D721Med (cell line): Measurements from ENCODE around the gene MTF1.

Source experiments
- DNase-seq: peaks from one replicate; pipeline ENCODE4 v3.0.0; 2011; ENCODE audit warnings: low spot score; ENCODE audit not compliant: insufficient read length
- FAIRE-seq: peaks from 2 replicates; lab custom pipeline; 2011; peaks lifted over from hg19 to GRCh38; lab: Jason Lieb, UNC
- TF ChIP-seq, protein P1 (sequence below): IDR thresholded peaks from 2 replicates; pipeline ENCODE4 v1.5.1; 2012; ENCODE audit warnings: mild to moderate bottlenecking, control low read depth; ENCODE audit not compliant: insufficient read depth; ENCODE audit errors: missing control alignments

MTF1 gene

DNA sequence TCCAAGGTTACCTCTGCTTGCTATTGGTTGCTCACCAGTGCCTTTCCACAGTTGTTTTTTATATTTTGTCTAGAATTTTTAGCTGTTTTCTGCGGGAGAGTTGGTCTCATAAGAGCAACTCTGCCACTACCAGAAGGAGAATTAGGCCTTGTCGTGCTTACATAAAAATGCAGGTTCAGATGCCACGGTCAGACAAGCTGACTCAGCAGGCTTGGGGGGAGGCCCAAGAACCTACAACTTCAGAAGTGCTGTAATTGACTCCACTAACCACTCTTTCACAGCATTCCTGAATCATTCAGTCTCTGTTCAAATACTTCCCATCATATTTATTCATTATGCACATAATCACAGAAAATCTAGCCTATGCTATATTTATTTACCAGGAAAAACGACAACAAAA lies 28.3 kb downstream of the MTF1 start:
- TF ChIP-seq, protein P1, sequence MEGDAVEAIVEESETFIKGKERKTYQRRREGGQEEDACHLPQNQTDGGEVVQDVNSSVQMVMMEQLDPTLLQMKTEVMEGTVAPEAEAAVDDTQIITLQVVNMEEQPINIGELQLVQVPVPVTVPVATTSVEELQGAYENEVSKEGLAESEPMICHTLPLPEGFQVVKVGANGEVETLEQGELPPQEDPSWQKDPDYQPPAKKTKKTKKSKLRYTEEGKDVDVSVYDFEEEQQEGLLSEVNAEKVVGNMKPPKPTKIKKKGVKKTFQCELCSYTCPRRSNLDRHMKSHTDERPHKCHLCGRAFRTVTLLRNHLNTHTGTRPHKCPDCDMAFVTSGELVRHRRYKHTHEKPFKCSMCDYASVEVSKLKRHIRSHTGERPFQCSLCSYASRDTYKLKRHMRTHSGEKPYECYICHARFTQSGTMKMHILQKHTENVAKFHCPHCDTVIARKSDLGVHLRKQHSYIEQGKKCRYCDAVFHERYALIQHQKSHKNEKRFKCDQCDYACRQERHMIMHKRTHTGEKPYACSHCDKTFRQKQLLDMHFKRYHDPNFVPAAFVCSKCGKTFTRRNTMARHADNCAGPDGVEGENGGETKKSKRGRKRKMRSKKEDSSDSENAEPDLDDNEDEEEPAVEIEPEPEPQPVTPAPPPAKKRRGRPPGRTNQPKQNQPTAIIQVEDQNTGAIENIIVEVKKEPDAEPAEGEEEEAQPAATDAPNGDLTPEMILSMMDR = no peak
- no peak for FAIRE-seq
- no peak for DNase-seq

DNA sequence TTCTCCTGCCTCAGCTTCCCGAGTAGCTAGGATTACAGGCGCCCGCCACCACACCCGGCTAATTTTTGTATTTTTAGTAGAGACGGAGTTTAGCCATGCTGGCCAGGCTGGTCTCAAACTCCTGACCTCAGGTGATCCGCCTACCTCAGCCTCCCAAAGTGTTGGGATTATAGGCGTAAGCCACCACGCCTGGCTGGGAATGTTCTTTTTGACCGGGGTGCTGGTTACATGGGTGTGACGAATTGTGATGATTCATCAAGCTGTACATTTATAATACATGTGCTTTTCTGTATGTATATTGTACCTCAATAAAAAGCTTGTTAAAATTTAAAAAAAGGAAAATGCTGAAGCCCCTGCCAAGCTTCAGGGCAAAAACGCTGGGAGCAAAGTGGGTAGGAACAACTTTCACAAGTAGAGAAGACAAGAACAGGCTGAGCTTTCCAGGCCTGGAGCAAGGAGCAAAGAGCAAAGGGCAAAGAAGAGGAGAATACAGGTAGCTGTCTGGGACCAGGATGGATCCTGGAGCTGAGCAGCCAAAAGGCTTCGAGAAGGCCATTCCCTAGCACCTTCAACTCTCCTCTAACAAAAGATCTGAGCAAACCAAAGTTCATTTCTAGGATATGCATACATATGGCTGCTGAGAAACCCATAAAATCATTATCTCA lies 30.9 kb downstream of the MTF1 start:
- no peak for FAIRE-seq
- TF ChIP-seq, protein P1 = no peak
- DNase-seq = no peak

DNA sequence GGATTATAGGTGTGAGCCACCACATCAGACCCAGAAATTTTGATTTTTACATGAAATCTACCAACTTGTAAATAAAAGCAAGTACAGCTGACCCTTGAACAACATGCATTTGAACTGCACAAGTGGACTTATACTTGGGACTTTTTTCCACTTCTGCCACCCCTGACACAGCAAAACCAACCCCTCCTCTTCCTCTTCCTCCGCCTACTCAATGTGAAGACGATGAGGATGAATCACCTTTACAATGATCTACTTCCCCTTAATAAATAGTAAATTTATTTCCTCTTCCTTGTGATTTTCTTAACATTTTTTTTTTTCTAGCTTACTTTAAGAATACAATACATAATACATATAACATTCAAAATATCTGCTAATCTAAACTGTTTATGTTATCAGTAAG lies 33.9 kb downstream of the MTF1 start:
- TF ChIP-seq, protein P1 = no peak
- FAIRE-seq (no peak), DNase-seq (no peak)

DNA sequence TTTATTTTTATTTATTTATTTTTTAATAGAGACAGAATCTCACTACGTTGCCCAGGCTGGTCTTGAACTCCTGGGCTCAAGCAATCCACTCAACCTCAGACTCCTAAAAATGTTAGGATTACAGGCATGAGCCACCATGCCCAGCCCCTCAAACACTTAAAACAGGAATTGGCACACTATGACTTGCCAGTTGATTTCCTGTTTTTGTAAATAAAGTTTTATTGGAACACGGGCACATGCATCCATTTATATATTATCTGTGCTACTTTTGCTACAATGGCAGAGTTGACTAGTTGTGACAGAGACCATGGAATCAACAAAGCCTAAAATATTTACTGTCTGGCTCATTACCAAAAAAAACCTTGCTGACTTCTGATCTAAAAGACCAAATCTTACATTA lies 35.4 kb downstream of the MTF1 start:
- no peak for FAIRE-seq

DNA sequence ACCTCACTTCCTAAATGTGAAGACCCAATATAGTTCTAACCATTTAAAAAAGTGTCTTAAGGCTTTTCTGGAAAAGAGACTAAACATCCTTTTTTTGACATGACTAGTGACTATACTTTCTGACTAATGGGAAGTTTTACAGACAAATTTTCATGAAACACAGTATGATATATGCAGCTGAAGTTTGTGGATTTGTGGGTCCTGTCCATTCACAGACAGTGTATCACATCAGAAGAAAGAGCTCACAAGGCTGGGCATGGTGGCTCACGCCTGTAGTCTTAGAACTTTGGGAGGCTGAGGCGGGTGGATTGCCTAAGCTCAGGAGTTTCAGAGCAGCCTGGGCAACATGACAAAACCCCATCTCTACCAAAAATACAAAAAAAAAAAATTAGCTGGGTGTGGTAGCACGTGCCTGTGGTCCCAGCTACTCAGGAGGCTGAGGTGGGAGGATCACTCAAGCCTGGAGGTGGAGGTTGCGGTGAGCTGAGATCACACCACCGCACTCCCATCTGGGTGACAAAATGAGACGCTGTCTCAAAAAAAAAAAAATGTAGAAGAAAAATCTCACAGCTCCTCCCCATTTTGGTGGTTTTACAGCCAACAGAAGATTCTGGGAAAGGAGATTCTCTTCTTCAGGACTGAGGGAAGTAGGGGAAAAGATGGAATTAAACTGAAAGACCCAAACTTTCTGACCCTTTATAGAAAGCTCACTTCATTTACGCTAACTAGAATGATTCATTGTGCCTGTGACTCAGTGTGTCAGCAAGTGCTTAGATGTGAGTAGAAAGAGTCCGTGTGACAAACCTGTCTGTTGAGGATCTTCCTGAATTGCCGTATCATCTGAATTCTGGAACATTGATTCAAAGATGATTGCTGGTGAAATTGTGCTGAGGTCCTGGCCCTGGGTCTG lies 36.2 kb downstream of the MTF1 start:
- no peak for FAIRE-seq
- TF ChIP-seq, protein P1 = no peak
- DNase-seq = no peak

More for the DNA sequence above, 35.4 kb downstream of the MTF1 start:
- TF ChIP-seq, protein P1 = no peak
- DNase-seq = no peak

DNA sequence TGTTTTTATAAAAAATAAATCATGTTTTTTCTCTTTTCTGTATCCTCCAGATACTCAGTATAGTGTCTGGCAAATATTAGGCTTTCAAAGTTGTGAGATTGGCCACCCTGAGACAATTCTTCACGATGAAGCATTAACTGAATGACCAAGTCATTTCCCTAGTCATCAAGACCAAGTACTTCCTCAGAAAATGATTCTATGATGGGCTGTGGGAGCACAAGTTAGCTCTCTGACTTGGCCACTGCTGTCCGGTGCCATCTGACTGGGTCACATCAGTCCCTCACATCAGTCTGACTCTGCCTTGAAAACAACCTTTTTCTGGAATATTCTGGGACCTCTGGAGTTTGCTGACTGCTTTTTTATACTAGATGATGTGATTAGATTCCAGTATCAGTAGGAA lies 37.9 kb downstream of the MTF1 start:
- FAIRE-seq (no peak), DNase-seq (no peak)
- TF ChIP-seq, protein P1 = no peak
